HepG2 (cell line): ENCODE results near the gene DVL3. TPM values are rescaled to one million over a fixed set of nuclear protein-coding genes. Genes with fewer than 3 reads are reported as not detected.

Experiments
- ATAC-seq: fragments of 200-7000 bp; cut with Tn5 transposase; 3 replicates; pipeline ENCODE4 v1.9.1; 2020; ENCODE audit warnings: mild to moderate bottlenecking, moderate library complexity
- BruUV-seq: library from RNA; stranded (reverse); fragments of 400-500 nt; replicated peaks from 2 replicates; lab custom pipeline; 2021; lab: Mats Ljungman, UMichigan
- CTCF ChIA-PET: fragments of 300-600 bp; formaldehyde crosslinking; extraction: SDS; loops from one replicate; lab custom pipeline; 2021; ENCODE audit warnings: low total read pairs, inconsistent platforms, low intra/inter-chr PET ratio; lab: Yijun Ruan, JAX
- POLR2A ChIA-PET: fragments of 350-600 bp; sonication (Branson Sonifier 250); formaldehyde crosslinking; loops from one replicate; lab custom pipeline; 2020; ENCODE audit warnings: antibody characterized with exemption, inconsistent platforms; lab: Yijun Ruan, JAX
- DNase-seq: peaks from one replicate; pipeline ENCODE4 v3.0.0-alpha.2; 2015; ENCODE audit warnings: low spot score
- FAIRE-seq: peaks from 3 replicates; lab custom pipeline; 2011; peaks lifted over from hg19 to GRCh38; lab: Jason Lieb, UNC
- H2AFZ ChIP-seq: one replicate; pipeline ENCODE4 v1.6.1; 2011; ENCODE audit warnings: low read length, inconsistent platforms
- H3K27ac ChIP-seq: fragments of 300-600 bp; 3 replicates; pipeline ENCODE4 v1.8.0; 2011; ENCODE audit warnings: mixed run types, mild to moderate bottlenecking, mixed read lengths, low read length, inconsistent platforms; ENCODE audit not compliant: insufficient read depth; ENCODE audit errors: extremely low read length
- H3K27me3 ChIP-seq, 2 experiments: fragments of 200-600 bp in 1 of 2; 2 replicates in 1 of 2; 3 replicates in 1 of 2; pipeline versions ENCODE4 v1.6.0 to v1.8.0; 2011; ENCODE audit warnings: low read length in 2 of 2, mild to moderate bottlenecking in 2 of 2, moderate library complexity in 2 of 2, inconsistent platforms in 1 of 2; ENCODE audit not compliant: insufficient read depth in 2 of 2, control insufficient read depth in 1 of 2
- H3K36me3 ChIP-seq, 2 experiments: fragments of 200-600 bp in 1 of 2; replicated peaks in 1 of 2; 2 replicates in 1 of 2; 3 replicates in 1 of 2; pipeline versions ENCODE4 v1.5.1 to v1.8.0; 2011; ENCODE audit warnings: low read length in 2 of 2, inconsistent platforms in 1 of 2; ENCODE audit not compliant: insufficient read depth in 2 of 2, control insufficient read depth in 1 of 2
- H3K4me1 ChIP-seq: 2 replicates; pipeline ENCODE4 v1.5.1; 2012; ENCODE audit warnings: low read length, inconsistent platforms; ENCODE audit not compliant: insufficient read depth
- H3K4me2 ChIP-seq: 2 replicates; pipeline ENCODE4 v1.6.0; 2011; ENCODE audit warnings: low read depth, low read length, inconsistent platforms
- H3K4me3 ChIP-seq, 3 experiments: fragments of 200-600 bp in 1 of 3; sonication (generic), shearing (Covaris generic) in 1 of 3; replicated peaks in 1 of 3; 2 replicates each; pipeline ENCODE4 v1.5.1; 2011 to 2016; ENCODE audit warnings: low read length in 3 of 3, inconsistent platforms in 2 of 3, low read depth in 2 of 3, mild to moderate bottlenecking in 2 of 3, control low read depth in 1 of 3, mixed read lengths in 1 of 3; ENCODE audit not compliant: insufficient read depth in 1 of 3
- H3K79me2 ChIP-seq: one replicate; pipeline ENCODE4 v1.6.1; 2011; ENCODE audit warnings: low read length, inconsistent platforms; ENCODE audit not compliant: insufficient read depth
- H3K9ac ChIP-seq: 2 replicates; pipeline ENCODE4 v1.6.0; 2011; ENCODE audit warnings: mild to moderate bottlenecking, low read depth, low read length, inconsistent platforms; ENCODE audit not compliant: insufficient read depth
- H3K9me3 ChIP-seq: 2 replicates; pipeline ENCODE4 v1.5.1; 2012; ENCODE audit warnings: mild to moderate bottlenecking, low read length
- H4K20me1 ChIP-seq: 2 replicates; pipeline ENCODE4 v1.6.0; 2011; ENCODE audit warnings: inconsistent platforms, mild to moderate bottlenecking, low read length, moderate library complexity; ENCODE audit not compliant: insufficient read depth
- FOSL2 ChIP-seq: sonication (generic); formaldehyde crosslinking; IDR thresholded peaks from 2 replicates; pipeline ENCODE4 v1.4.0; 2020; ENCODE audit warnings: missing genetic modification reagents
- FOXO1 ChIP-seq: sonication (generic); formaldehyde crosslinking; IDR thresholded peaks from 2 replicates; pipeline ENCODE4 v1.4.0; 2020; ENCODE audit warnings: missing genetic modification reagents
- MBNL3 ChIP-seq: fragments of 250-450 bp; sonication (Bioruptor Pico); conservative IDR thresholded peaks from 2 replicates; pipeline ENCODE4 v1.8.0; 2022; ENCODE audit warnings: mild to moderate bottlenecking, inconsistent platforms
- MLLT10 ChIP-seq: sonication (generic); formaldehyde crosslinking; IDR thresholded peaks from 2 replicates; pipeline ENCODE4 v1.4.0; 2020; ENCODE audit warnings: missing genetic modification reagents
- RBM39 ChIP-seq: fragments of 200-400 bp; formaldehyde crosslinking; IDR thresholded peaks from one replicate; pipeline ENCODE4 v1.6.1; 2018; ENCODE audit warnings: antibody characterized with exemption, mild to moderate bottlenecking, low read depth, low read length; ENCODE audit not compliant: poor library complexity, severe bottlenecking
- RFX1 ChIP-seq: fragments of 450-650 bp; IDR thresholded peaks from 2 replicates; pipeline ENCODE4 v1.6.1; 2017
- SOX5 ChIP-seq: IDR thresholded peaks from 2 replicates; pipeline ENCODE4 v1.6.1; 2016; ENCODE audit warnings: borderline replicate concordance
- ZBTB7B ChIP-seq: sonication (generic); formaldehyde crosslinking; IDR thresholded peaks from 2 replicates; pipeline ENCODE4 v1.4.0; 2020; ENCODE audit warnings: missing genetic modification reagents
- ZNF230 ChIP-seq: sonication (generic); formaldehyde crosslinking; IDR thresholded peaks from 2 replicates; pipeline ENCODE4 v1.4.0; 2020; ENCODE audit warnings: mild to moderate bottlenecking, missing genetic modification reagents
- ZNF317 ChIP-seq: sonication (generic); formaldehyde crosslinking; IDR thresholded peaks from 2 replicates; pipeline ENCODE4 v1.5.0; 2020; ENCODE audit warnings: mild to moderate bottlenecking, missing genetic modification reagents
- ZNF484 ChIP-seq: sonication (generic); formaldehyde crosslinking; IDR thresholded peaks from 2 replicates; pipeline ENCODE4 v1.5.1; 2020; ENCODE audit warnings: mild to moderate bottlenecking, low read depth, missing genetic modification reagents, borderline replicate concordance
- WGBS: methylation state at CpG from one replicate; pipeline ENCODE4 v1.1.6; 2017; ENCODE audit warnings: low lambda C conversion rate; 5-methylcytosine and 5-hydroxymethylcytosine counted together
- in situ Hi-C: cut with HindIII; loops from 2 replicates; pipeline ENCODE4 v1.10.0; 2017; ENCODE audit warnings: low pct_unique_long_range_greater_than_20kb; ENCODE audit not compliant: extremely low pct_ligation_motif_present
- intact Hi-C: fragments of 100-400 bp; cut with micrococcal nuclease; formaldehyde crosslinking; loops from one replicate; pipeline ENCODE4 v1.10.0; 2022; ENCODE audit not compliant: unreplicated experiment
- polyA plus RNA-seq, 8 experiments: library from polyadenylated mRNA; depleted of rRNA in 3 of 8; stranded (reverse) in 7 of 8; unstranded in 1 of 8; fragments of >200 nt; fragmentation: Illumina TruSeq in 4 of 8; extraction: Trizol in 4 of 8; gene quantifications; 2 replicates each; pipeline versions ENCODE4 v1.2.1 to v1.2.3, GENCODE V29; 2011 to 2016; ENCODE audit warnings: low read depth in 4 of 8, missing spikeins in 1 of 8, mixed read lengths in 1 of 8; ENCODE audit not compliant: insufficient read depth in 1 of 8
- total RNA-seq, 5 experiments: library from RNA; depleted of rRNA; stranded (reverse); fragments of >200 nt; fragmentation: Illumina TruSeq; extraction: Trizol; gene quantifications; 2 replicates each; pipeline ENCODE4 v1.2.3, GENCODE V29; 2016; ENCODE audit warnings: low read depth in 1 of 5
- TF ChIP-seq, protein P1 (sequence below): sonication (generic); formaldehyde crosslinking; conservative IDR thresholded peaks from 2 replicates; pipeline ENCODE4 v1.8.0; 2022; ENCODE audit warnings: low read depth, missing genetic modification reagents
- TF ChIP-seq, protein P2 (sequence below): sonication (generic); formaldehyde crosslinking; IDR thresholded peaks from 2 replicates; pipeline ENCODE4 v1.4.0; 2020; ENCODE audit warnings: missing genetic modification reagents, borderline replicate concordance
- TF ChIP-seq, protein P3 (sequence below): sonication (generic); formaldehyde crosslinking; IDR thresholded peaks from 2 replicates; pipeline ENCODE4 v1.8.0; 2022; ENCODE audit warnings: missing genetic modification reagents, mild to moderate bottlenecking, inconsistent platforms, borderline replicate concordance
- TF ChIP-seq, protein P4 (sequence below): sonication (generic); formaldehyde crosslinking; IDR thresholded peaks from 2 replicates; pipeline ENCODE4 v1.4.0; 2020; ENCODE audit warnings: missing genetic modification reagents
- TF ChIP-seq, protein P5 (sequence below): sonication (generic); formaldehyde crosslinking; conservative IDR thresholded peaks from 2 replicates; pipeline ENCODE4 v1.5.0; 2020; ENCODE audit warnings: missing genetic modification reagents

DVL3 gene
- total and polyA plus RNA-seq, 2 of the 13 experiments (the other 11 are each of a cell fraction or from before 2014, with no cell fraction given): 29.0 to 36.1 TPM

DNA sequence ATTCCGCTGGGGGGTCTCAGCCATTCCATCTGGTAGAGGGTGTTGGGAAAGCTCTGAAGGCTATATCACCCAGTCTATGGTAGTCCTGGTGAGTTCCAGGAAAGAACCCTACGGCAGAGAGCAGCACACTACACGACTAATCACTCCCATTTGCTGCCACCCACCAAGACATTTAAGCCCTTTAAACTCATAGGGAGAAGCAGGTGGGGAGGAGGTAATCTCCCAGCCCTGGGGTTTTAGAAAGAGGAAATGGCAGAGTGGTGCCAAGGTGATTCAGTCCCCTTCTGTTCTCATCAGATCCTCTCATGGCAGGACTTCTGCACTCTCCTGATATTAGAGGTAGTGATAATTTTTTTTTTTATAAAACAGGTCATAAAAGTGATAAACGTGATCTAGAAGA, 63.6 kb downstream of the DVL3 start:
- no peak for FAIRE-seq
- no peak for ATAC-seq
- ChIA-PET CTCF (no interaction called here), POLR2A (no interaction called here)
- BruUV-seq: no TSS peak
- Histone ChIP-seq H3K4me3 (no peak overlapping the region), H2AFZ (no peak overlapping the region), H3K27me3 (peaks cover 0 to 5% of the 10 kb centered on the region in 2 experiments; a peak in 1 of 5 replicates), H3K4me1 (no peaks in the 10 kb centered on the region), H3K36me3 (no peaks in the 10 kb centered on the region), H3K4me2 (no peak overlapping the region), H3K27ac (no peak overlapping the region), H4K20me1 (no peaks in the 10 kb centered on the region), H3K9me3 (no peaks in the 10 kb centered on the region), H3K9ac (no peak overlapping the region), H3K79me2 (no peaks in the 10 kb centered on the region)
- WGBS: 16% methylated on average over 4 of the region's 4 CpGs
- in situ Hi-C loops: no loop called here
- no peak for DNase-seq
- intact Hi-C loops: no loop called here
- TF ChIP-seq ZNF230 (CRISPR knock-in tag): no peak
- TF ChIP-seq RFX1: no peak
- TF ChIP-seq, protein P1, sequence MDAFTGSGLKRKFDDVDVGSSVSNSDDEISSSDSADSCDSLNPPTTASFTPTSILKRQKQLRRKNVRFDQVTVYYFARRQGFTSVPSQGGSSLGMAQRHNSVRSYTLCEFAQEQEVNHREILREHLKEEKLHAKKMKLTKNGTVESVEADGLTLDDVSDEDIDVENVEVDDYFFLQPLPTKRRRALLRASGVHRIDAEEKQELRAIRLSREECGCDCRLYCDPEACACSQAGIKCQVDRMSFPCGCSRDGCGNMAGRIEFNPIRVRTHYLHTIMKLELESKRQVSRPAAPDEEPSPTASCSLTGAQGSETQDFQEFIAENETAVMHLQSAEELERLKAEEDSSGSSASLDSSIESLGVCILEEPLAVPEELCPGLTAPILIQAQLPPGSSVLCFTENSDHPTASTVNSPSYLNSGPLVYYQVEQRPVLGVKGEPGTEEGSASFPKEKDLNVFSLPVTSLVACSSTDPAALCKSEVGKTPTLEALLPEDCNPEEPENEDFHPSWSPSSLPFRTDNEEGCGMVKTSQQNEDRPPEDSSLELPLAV (CRISPR knock-in tag): no peak
- TF ChIP-seq, protein P2, sequence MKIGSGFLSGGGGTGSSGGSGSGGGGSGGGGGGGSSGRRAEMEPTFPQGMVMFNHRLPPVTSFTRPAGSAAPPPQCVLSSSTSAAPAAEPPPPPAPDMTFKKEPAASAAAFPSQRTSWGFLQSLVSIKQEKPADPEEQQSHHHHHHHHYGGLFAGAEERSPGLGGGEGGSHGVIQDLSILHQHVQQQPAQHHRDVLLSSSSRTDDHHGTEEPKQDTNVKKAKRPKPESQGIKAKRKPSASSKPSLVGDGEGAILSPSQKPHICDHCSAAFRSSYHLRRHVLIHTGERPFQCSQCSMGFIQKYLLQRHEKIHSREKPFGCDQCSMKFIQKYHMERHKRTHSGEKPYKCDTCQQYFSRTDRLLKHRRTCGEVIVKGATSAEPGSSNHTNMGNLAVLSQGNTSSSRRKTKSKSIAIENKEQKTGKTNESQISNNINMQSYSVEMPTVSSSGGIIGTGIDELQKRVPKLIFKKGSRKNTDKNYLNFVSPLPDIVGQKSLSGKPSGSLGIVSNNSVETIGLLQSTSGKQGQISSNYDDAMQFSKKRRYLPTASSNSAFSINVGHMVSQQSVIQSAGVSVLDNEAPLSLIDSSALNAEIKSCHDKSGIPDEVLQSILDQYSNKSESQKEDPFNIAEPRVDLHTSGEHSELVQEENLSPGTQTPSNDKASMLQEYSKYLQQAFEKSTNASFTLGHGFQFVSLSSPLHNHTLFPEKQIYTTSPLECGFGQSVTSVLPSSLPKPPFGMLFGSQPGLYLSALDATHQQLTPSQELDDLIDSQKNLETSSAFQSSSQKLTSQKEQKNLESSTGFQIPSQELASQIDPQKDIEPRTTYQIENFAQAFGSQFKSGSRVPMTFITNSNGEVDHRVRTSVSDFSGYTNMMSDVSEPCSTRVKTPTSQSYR: no peak
- no peak for TF ChIP-seq FOSL2 (CRISPR knock-in tag)
- TF ChIP-seq ZNF317 (CRISPR knock-in tag): no peak
- no peak for TF ChIP-seq MBNL3 (CRISPR knock-in tag)
- TF ChIP-seq, protein P3, sequence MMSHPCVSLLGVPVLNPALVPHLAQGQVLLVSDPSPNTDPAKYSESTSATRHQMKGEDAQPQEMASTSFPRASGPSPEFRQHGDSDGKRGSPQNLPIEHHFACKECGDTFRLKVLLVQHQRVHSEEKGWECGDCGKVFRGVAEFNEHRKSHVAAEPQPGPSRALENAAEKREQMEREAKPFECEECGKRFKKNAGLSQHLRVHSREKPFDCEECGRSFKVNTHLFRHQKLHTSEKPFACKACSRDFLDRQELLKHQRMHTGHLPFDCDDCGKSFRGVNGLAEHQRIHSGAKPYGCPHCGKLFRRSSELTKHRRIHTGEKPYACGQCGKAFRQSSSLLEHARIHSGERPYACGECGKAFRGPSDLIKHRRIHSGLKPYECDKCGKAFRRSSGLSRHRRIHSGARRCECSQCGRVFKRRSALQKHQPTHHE (CRISPR knock-in tag): no peak
- TF ChIP-seq MLLT10: no peak
- TF ChIP-seq, protein P4, sequence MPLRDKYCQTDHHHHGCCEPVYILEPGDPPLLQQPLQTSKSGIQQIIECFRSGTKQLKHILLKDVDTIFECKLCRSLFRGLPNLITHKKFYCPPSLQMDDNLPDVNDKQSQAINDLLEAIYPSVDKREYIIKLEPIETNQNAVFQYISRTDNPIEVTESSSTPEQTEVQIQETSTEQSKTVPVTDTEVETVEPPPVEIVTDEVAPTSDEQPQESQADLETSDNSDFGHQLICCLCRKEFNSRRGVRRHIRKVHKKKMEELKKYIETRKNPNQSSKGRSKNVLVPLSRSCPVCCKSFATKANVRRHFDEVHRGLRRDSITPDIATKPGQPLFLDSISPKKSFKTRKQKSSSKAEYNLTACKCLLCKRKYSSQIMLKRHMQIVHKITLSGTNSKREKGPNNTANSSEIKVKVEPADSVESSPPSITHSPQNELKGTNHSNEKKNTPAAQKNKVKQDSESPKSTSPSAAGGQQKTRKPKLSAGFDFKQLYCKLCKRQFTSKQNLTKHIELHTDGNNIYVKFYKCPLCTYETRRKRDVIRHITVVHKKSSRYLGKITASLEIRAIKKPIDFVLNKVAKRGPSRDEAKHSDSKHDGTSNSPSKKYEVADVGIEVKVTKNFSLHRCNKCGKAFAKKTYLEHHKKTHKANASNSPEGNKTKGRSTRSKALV (CRISPR knock-in tag): no peak
- TF ChIP-seq RBM39: no peak
- no peak for TF ChIP-seq SOX5
- TF ChIP-seq ZNF484 (CRISPR knock-in tag): no peak
- TF ChIP-seq, protein P5, sequence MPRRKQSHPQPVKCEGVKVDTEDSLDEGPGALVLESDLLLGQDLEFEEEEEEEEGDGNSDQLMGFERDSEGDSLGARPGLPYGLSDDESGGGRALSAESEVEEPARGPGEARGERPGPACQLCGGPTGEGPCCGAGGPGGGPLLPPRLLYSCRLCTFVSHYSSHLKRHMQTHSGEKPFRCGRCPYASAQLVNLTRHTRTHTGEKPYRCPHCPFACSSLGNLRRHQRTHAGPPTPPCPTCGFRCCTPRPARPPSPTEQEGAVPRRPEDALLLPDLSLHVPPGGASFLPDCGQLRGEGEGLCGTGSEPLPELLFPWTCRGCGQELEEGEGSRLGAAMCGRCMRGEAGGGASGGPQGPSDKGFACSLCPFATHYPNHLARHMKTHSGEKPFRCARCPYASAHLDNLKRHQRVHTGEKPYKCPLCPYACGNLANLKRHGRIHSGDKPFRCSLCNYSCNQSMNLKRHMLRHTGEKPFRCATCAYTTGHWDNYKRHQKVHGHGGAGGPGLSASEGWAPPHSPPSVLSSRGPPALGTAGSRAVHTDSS (CRISPR knock-in tag): no peak
- no peak for TF ChIP-seq FOXO1 (CRISPR knock-in tag)
- no peak for TF ChIP-seq ZBTB7B (CRISPR knock-in tag)
